DLD1 (cell line): ENCODE data around the gene PPIA.
"Not testable (repeated sequence)": the region's sequence is repeated elsewhere in the genome, so short reads cannot be mapped to it uniquely, and the experiment has no call there.

Source experiments
- in situ Hi-C: cut with HindIII; loops from 2 replicates; pipeline ENCODE4 v1.10.0; 2017; ENCODE audit warnings: low sequenced_read_pairs

The PPIA gene

GRCh38 chr7:44819292-44819691 lies 22.8 kb downstream of the PPIA start:
- in situ Hi-C loops: no loop called here

GRCh38 chr7:44823255-44823781 lies 26.8 kb downstream of the PPIA start:
- in situ Hi-C loops: no loop called here

- in situ Hi-C loops: no loop called here
Observed at GRCh38 chr7:44824894-44825526, 28.5 kb downstream of the PPIA start.

GRCh38 chr7:44827567-44827966 lies 31.1 kb downstream of the PPIA start:
- in situ Hi-C loops: no loop called here

GRCh38 chr7:44838751-44839150 lies 42.3 kb downstream of the PPIA start:
- in situ Hi-C loops: no loop called here

- in situ Hi-C loops: not testable (repeated sequence)
Observed at GRCh38 chr7:44842675-44843074, 46.2 kb downstream of the PPIA start.

- in situ Hi-C loops: not testable (repeated sequence)
Observed at GRCh38 chr7:44843440-44843839, 47.0 kb downstream of the PPIA start.

- in situ Hi-C loops: no loop called here
Observed at GRCh38 chr7:44845451-44845850, 49.0 kb downstream of the PPIA start.

- in situ Hi-C loops: not testable (repeated sequence)
Observed at GRCh38 chr7:44846390-44846789, 49.9 kb downstream of the PPIA start.

- in situ Hi-C loops: no loop called here
Observed at GRCh38 chr7:44846816-44847508, 50.5 kb downstream of the PPIA start.

GRCh38 chr7:44847509-44847919 lies 51.0 kb downstream of the PPIA start:
- in situ Hi-C loops: no loop called here

- in situ Hi-C loops: no loop called here
Observed at GRCh38 chr7:44847920-44848634, 51.6 kb downstream of the PPIA start, which contains the start of gene H2AZ2. H2AZ2 (minus strand) TSS chr7:44848087; CDS start chr7:44847971, 116 bp downstream.

- in situ Hi-C loops: no loop called here
Observed at GRCh38 chr7:44849259-44849884, 52.9 kb downstream of the PPIA start.

GRCh38 chr7:44849885-44850544 lies 53.5 kb downstream of the PPIA start:
- in situ Hi-C loops: no loop called here

- in situ Hi-C loops: no loop called here
Observed at GRCh38 chr7:44852590-44852989, 56.1 kb downstream of the PPIA start.
